H9 (cell line): ENCODE results near the gene WNT3. TPM values are rescaled to one million over a fixed set of nuclear protein-coding genes. Genes with fewer than 3 reads are reported as not detected.

Experiments
- DNase-seq: peaks from one replicate; pipeline ENCODE4 v3.0.0-alpha.2; 2017
- H2AFZ ChIP-seq: one replicate; pipeline ENCODE4 v1.6.1; 2013; ENCODE audit warnings: mild to moderate bottlenecking, low read length, control low read depth, moderate library complexity
- H2AK5ac ChIP-seq: 2 replicates; pipeline ENCODE4 v1.6.1; 2013; ENCODE audit warnings: low read length, control low read depth, mixed read lengths; ENCODE audit not compliant: insufficient read length
- H2BK120ac ChIP-seq: one replicate; pipeline ENCODE4 v1.6.1; 2013; ENCODE audit warnings: low read depth, mild to moderate bottlenecking, low read length, control low read depth, inconsistent platforms; ENCODE audit not compliant: poor library complexity, severe bottlenecking
- H2BK12ac ChIP-seq: 2 replicates; pipeline ENCODE4 v1.6.1; 2013; ENCODE audit warnings: low read length, control low read depth, mixed read lengths, low read depth; ENCODE audit not compliant: insufficient read length
- H2BK15ac ChIP-seq: 2 replicates; pipeline ENCODE4 v1.6.1; 2013; ENCODE audit warnings: low read depth, low read length, control low read depth
- H2BK20ac ChIP-seq: one replicate; pipeline ENCODE4 v1.6.1; 2013; ENCODE audit warnings: low read depth, mild to moderate bottlenecking, low read length, control low read depth, inconsistent platforms; ENCODE audit not compliant: poor library complexity, severe bottlenecking
- H2BK5ac ChIP-seq: 2 replicates; pipeline ENCODE4 v1.6.1; 2013; ENCODE audit warnings: low read length, control low read depth, mixed read lengths; ENCODE audit not compliant: insufficient read length
- H3K14ac ChIP-seq: 2 replicates; pipeline ENCODE4 v1.6.1; 2013; ENCODE audit warnings: low read length, control low read depth; ENCODE audit not compliant: insufficient read depth
- H3K18ac ChIP-seq: 2 replicates; pipeline ENCODE4 v1.6.1; 2013; ENCODE audit warnings: low read depth, mild to moderate bottlenecking, mixed read lengths, low read length, control low read depth; ENCODE audit not compliant: insufficient read length
- H3K23ac ChIP-seq: 2 replicates; pipeline ENCODE4 v1.6.1; 2013; ENCODE audit warnings: low read length, control low read depth, mixed read lengths, low read depth; ENCODE audit not compliant: insufficient read length
- H3K23me2 ChIP-seq: 2 replicates; pipeline ENCODE4 v1.6.1; 2013; ENCODE audit warnings: low read depth, mild to moderate bottlenecking, mixed read lengths, low read length, control low read depth; ENCODE audit not compliant: insufficient read length, poor library complexity, severe bottlenecking
- H3K27ac ChIP-seq: 2 replicates; pipeline ENCODE4 v1.5.1; 2013; ENCODE audit warnings: low read length, control low read depth, mixed read lengths, low read depth; ENCODE audit not compliant: insufficient read length
- H3K27me3 ChIP-seq: 2 replicates; pipeline ENCODE4 v1.6.1; 2013; ENCODE audit warnings: low read length, control low read depth, inconsistent platforms; ENCODE audit not compliant: insufficient read depth
- H3K4ac ChIP-seq: 2 replicates; pipeline ENCODE4 v1.6.1; 2013; ENCODE audit warnings: low read depth, mild to moderate bottlenecking, control low read depth, inconsistent platforms, low read length, moderate library complexity
- H3K4me1 ChIP-seq: 2 replicates; pipeline ENCODE4 v1.6.1; 2013; ENCODE audit warnings: low read length, control low read depth, inconsistent platforms; ENCODE audit not compliant: insufficient read depth
- H3K4me2 ChIP-seq: 2 replicates; pipeline ENCODE4 v1.6.1; 2013; ENCODE audit warnings: low read length, control low read depth, mixed read lengths; ENCODE audit not compliant: insufficient read length, insufficient read depth
- H3K56ac ChIP-seq: 2 replicates; pipeline ENCODE4 v1.6.1; 2013; ENCODE audit warnings: low read depth, mild to moderate bottlenecking, mixed read lengths, low read length, control low read depth; ENCODE audit not compliant: insufficient read length
- H3K79me1 ChIP-seq: 2 replicates; pipeline ENCODE4 v1.6.1; 2013; ENCODE audit warnings: low read depth, mild to moderate bottlenecking, moderate library complexity, low read length, control low read depth, inconsistent platforms; ENCODE audit not compliant: insufficient read depth, poor library complexity, severe bottlenecking
- H3K79me2 ChIP-seq: 2 replicates; pipeline ENCODE4 v1.6.1; 2013; ENCODE audit warnings: low read length, control low read depth, inconsistent platforms; ENCODE audit not compliant: insufficient read depth
- H3K9ac ChIP-seq: 2 replicates; pipeline ENCODE4 v1.6.1; 2013; ENCODE audit warnings: low read length, control low read depth, mixed read lengths; ENCODE audit not compliant: insufficient read length; ENCODE audit errors: extremely low read depth
- H3K9me3 ChIP-seq: one replicate; pipeline ENCODE4 v1.6.1; 2013; ENCODE audit warnings: low read depth, low read length, inconsistent platforms; ENCODE audit not compliant: control insufficient read depth
- H3T11ph ChIP-seq: one replicate; pipeline ENCODE4 v1.6.1; 2013; ENCODE audit warnings: mild to moderate bottlenecking, low read length, control low read depth, inconsistent platforms
- H4K20me1 ChIP-seq: one replicate; pipeline ENCODE4 v1.6.1; 2013; ENCODE audit not compliant: control insufficient read depth, insufficient read length, insufficient read depth
- H4K5ac ChIP-seq: 2 replicates; pipeline ENCODE4 v1.6.1; 2013; ENCODE audit warnings: low read depth, mild to moderate bottlenecking, mixed read lengths, low read length, control low read depth; ENCODE audit not compliant: insufficient read length
- H4K8ac ChIP-seq: replicated peaks from 2 replicates; pipeline ENCODE4 v1.6.1; 2013; ENCODE audit warnings: low read length, control low read depth, mixed read lengths, low read depth; ENCODE audit not compliant: insufficient read length
- H4K91ac ChIP-seq: 2 replicates; pipeline ENCODE4 v1.6.1; 2013; ENCODE audit warnings: low read depth, mild to moderate bottlenecking, moderate library complexity, mixed read lengths, low read length, control low read depth; ENCODE audit not compliant: insufficient read length
- H3K27ac Mint-ChIP-seq, 3 experiments: 2 replicates in 2 of 3; 3 replicates in 1 of 3; pipeline ENCODE4 v1.8.0; 2020 to 2021; ENCODE audit warnings: mixed read lengths in 3 of 3, mild to moderate bottlenecking in 1 of 3, moderate library complexity in 1 of 3
- H3K27me3 Mint-ChIP-seq: 2 replicates; pipeline ENCODE4 v1.8.0; 2021; ENCODE audit warnings: low read depth, mild to moderate bottlenecking, moderate library complexity, mixed read lengths
- H3K36me3 Mint-ChIP-seq, 3 experiments: 2 replicates in 2 of 3; 3 replicates in 1 of 3; pipeline ENCODE4 v1.8.0; 2020 to 2021; ENCODE audit warnings: low read depth in 3 of 3, mixed read lengths in 3 of 3; ENCODE audit not compliant: insufficient read depth in 1 of 3
- H3K4me1 Mint-ChIP-seq, 2 experiments: 2 replicates each; pipeline ENCODE4 v1.8.0; 2020; ENCODE audit warnings: mixed read lengths in 2 of 2
- H3K4me3 Mint-ChIP-seq, 2 experiments: 2 replicates in 1 of 2; 3 replicates in 1 of 2; pipeline ENCODE4 v1.8.0; 2020 to 2021; ENCODE audit warnings: mild to moderate bottlenecking in 2 of 2, mixed read lengths in 2 of 2, moderate library complexity in 1 of 2
- H3K9me3 Mint-ChIP-seq, 2 experiments: 2 replicates in 1 of 2; 3 replicates in 1 of 2; pipeline ENCODE4 v1.8.0; 2020; ENCODE audit warnings: mild to moderate bottlenecking in 2 of 2, mixed read lengths in 2 of 2, moderate library complexity in 1 of 2
- WGBS: extraction: QIAGEN DNeasy Blood & Tissue Kit; methylation state at CpG from one replicate; pipeline ENCODE4 v1.1.7; 2013; ENCODE audit warnings: missing lambda C conversion rate, low lambda C conversion rate, mixed read lengths; ENCODE audit not compliant: insufficient read length; ENCODE audit errors: extremely low coverage; 5-methylcytosine and 5-hydroxymethylcytosine counted together
- total RNA-seq: library from RNA; stranded (reverse); gene quantifications from 2 replicates; pipeline ENCODE4 v1.2.1, GENCODE V29; 2021
- TF ChIP-seq, protein P1 (sequence below): fragments of 200-600 bp; sonication (generic); conservative IDR thresholded peaks from 3 replicates; pipeline ENCODE4 v1.8.0; 2021; ENCODE audit warnings: antibody characterized with exemption, mild to moderate bottlenecking

Gene WNT3
- total RNA-seq, 1 experiment from 2014 or later, result 22.4 TPM

DNA sequence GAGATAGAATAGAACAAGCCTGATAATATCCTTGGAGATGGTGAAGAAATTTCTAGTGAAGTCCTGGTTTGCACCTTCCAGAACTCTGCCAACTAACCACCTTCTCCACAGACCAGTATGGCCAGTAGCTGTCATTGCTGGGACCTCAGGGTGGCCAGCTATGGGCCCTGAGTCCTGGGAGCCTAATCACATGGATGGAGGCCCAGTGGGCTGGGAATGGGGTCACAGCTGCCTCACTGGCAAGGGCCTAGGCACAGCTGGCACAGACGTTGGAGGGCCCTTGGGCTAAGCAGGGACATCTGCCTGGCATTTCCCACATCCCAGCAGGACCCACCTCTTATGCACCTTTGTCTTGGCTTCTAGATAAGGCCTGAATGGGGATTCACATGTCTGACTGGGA, 7.6 kb upstream of the WNT3 start:
- peaks cover 17 to 20% of the 10 kb centered on the region in 2 experiments for H3K4me1 Mint-ChIP-seq
- H2AK5ac ChIP-seq, result no peak overlapping the region
- no peaks in the 10 kb centered on the region for H4K20me1 ChIP-seq
- no peak overlapping the region for H2BK15ac ChIP-seq
- peaks cover 57% of the 10 kb centered on the region for H3K27me3 Mint-ChIP-seq
- no peak overlapping the region for H2AFZ ChIP-seq
- no peak overlapping the region for H3K14ac ChIP-seq
- no peak overlapping the region for H3K4me3 Mint-ChIP-seq
- H3K36me3 Mint-ChIP-seq, result peaks cover 0 to 2% (median 0%) of the 10 kb centered on the region in 3 experiments; a peak in 1 of 7 replicates
- TF ChIP-seq, protein P1, sequence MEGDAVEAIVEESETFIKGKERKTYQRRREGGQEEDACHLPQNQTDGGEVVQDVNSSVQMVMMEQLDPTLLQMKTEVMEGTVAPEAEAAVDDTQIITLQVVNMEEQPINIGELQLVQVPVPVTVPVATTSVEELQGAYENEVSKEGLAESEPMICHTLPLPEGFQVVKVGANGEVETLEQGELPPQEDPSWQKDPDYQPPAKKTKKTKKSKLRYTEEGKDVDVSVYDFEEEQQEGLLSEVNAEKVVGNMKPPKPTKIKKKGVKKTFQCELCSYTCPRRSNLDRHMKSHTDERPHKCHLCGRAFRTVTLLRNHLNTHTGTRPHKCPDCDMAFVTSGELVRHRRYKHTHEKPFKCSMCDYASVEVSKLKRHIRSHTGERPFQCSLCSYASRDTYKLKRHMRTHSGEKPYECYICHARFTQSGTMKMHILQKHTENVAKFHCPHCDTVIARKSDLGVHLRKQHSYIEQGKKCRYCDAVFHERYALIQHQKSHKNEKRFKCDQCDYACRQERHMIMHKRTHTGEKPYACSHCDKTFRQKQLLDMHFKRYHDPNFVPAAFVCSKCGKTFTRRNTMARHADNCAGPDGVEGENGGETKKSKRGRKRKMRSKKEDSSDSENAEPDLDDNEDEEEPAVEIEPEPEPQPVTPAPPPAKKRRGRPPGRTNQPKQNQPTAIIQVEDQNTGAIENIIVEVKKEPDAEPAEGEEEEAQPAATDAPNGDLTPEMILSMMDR, result no peak
- H3K4me1 ChIP-seq, result no peaks in the 10 kb centered on the region
- H3T11ph ChIP-seq, result no peak overlapping the region
- H3K23me2 ChIP-seq, result peaks cover 6% of the 10 kb centered on the region
- H3K4ac ChIP-seq, result no peak overlapping the region
- H3K23ac ChIP-seq, result no peak overlapping the region
- no peak overlapping the region for H3K27ac Mint-ChIP-seq
- no peak overlapping the region for H4K8ac ChIP-seq
- no peak overlapping the region for H2BK20ac ChIP-seq
- H3K9ac ChIP-seq, result no peak overlapping the region
- no peak overlapping the region for H3K27ac ChIP-seq
- no peak overlapping the region for H4K91ac ChIP-seq
- H3K9me3 ChIP-seq, result no peaks in the 10 kb centered on the region
- no peak overlapping the region for H3K18ac ChIP-seq
- H3K56ac ChIP-seq, result no peak overlapping the region
- H2BK120ac ChIP-seq, result no peak overlapping the region
- no peaks in the 10 kb centered on the region for H3K9me3 Mint-ChIP-seq
- DNase-seq, result no peak
- no peaks in the 10 kb centered on the region for H3K79me1 ChIP-seq
- no peak overlapping the region for H2BK5ac ChIP-seq
- whole genome bisulfite sequencing, result no CpG with 5 or more reads among the region's 1 CpG
- H4K5ac ChIP-seq, result no peak overlapping the region
- H2BK12ac ChIP-seq, result no peak overlapping the region
- H3K79me2 ChIP-seq, result no peaks in the 10 kb centered on the region
- peaks cover 1% of the 10 kb centered on the region; the same call in 1 of the 2 replicates for H3K27me3 ChIP-seq
- H3K4me2 ChIP-seq, result no peak overlapping the region
